SK-N-MC (cell line): ENCODE data around the gene GALC.

Experiments used
- EZH2 ChIP-seq: fragments of 200-600 bp; sonication (generic); IDR thresholded peaks from one replicate; pipeline ENCODE4 v1.6.1; 2017; ENCODE audit warnings: antibody characterized with exemption
- FOXP2 ChIP-seq: optimal IDR thresholded peaks from 2 replicates; pipeline ENCODE3; 2011; ENCODE audit warnings: mild to moderate bottlenecking, moderate library complexity; ENCODE audit not compliant: insufficient read depth; ENCODE audit errors: extremely low read length, control extremely low read depth
- POLR2AphosphoS5 ChIP-seq: IDR thresholded peaks from 2 replicates; pipeline ENCODE4 v1.6.1; 2012; ENCODE audit warnings: mild to moderate bottlenecking, low read depth, low read length, borderline replicate concordance

DNA sequence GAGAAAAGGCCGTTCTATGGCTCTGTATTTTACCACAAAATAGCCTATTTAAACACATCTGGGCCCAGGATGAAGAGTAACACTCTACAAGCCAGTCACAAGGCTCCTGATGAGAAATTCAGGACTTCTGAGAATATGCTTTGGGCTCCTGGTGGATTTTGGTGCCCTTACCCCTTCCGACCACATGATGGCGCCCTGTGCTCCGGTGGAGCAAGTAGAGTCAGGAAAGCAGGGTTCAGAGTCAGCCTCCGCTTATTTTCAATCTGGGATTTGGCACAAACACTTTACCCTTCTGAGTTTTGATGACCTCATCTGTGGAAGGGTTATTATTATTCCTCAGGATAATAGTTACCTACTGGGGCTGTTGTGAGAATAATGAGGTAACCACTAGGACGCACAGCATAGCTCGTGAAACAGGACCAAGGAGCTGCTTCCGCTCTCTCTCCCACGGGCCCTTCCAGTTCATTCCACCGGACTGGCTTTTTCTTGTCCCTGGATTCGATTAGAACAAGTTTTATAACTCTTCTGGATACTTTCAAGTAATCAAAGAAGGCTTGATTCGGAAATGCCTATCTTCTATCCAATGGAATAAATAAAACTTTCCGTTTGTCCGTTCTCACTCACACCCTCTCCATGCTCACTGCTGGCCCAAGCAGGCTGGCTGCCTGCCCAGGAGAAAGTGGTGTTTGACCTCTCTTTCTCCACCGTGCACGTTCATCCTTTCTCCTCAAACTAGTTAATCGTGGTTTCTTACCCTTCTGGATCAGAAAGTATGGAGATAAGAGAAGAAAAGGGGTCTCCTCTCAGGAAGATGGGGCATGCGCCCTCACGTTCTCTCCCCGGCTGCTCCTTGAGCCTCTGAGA is 104.6 kb downstream of the GALC start:
- TF ChIP-seq EZH2: no peak
- TF ChIP-seq POLR2AphosphoS5: no peak
- no peak for TF ChIP-seq FOXP2
